HG03135 (cell line): Measurements from ENCODE around the gene PCDHGB1.
A peak's percentile ranks its signal among the peaks of the same experiment; 100 is the strongest.
"Not testable (repeated sequence)": the region's sequence is repeated elsewhere in the genome, so short reads cannot be mapped to it uniquely, and the experiment has no call there.

ENCODE experiments used
- ATAC-seq: cut with Tn5 transposase; IDR thresholded peaks from one replicate; pipeline ENCODE4 v1.9.1; 2021; ENCODE audit warnings: mild to moderate bottlenecking, moderate library complexity; ENCODE audit not compliant: unreplicated experiment

PCDHGB1 gene

DNA sequence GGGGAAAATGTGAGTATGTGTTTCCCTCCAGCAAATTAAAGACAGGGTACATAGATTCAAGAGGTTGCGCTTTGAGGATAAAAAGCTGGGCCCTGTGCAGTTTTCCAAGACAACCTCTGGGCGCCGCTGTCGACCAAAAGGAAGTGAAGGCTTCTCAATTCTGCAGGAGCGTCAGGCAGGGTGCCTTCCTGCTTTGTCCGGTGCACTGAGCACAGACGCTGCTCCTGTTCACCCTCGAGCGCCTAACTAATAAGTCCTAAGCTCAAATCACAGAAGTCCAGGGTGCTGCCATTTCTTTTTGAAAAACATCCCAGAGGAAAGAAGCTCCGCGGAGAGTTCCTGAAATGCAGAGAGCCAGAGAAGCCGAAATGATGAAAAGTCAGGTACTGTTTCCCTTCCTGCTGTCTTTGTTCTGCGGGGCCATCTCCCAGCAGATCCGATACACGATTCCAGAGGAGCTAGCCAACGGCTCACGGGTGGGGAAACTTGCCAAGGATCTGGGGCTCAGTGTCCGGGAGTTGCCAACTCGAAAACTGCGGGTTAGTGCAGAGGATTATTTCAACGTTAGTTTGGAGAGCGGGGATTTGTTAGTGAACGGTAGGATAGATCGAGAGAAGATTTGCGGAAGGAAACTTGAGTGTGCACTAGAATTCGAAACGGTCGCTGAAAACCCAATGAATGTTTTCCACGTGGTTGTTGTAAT is at the start of gene PCDHGB1:
TSS of gene PCDHGB1 (plus strand) at position 183 of the 703 bp plus-strand sequence. CDS start at position 345, 162 bp downstream.
- ATAC-seq = no peak

DNA sequence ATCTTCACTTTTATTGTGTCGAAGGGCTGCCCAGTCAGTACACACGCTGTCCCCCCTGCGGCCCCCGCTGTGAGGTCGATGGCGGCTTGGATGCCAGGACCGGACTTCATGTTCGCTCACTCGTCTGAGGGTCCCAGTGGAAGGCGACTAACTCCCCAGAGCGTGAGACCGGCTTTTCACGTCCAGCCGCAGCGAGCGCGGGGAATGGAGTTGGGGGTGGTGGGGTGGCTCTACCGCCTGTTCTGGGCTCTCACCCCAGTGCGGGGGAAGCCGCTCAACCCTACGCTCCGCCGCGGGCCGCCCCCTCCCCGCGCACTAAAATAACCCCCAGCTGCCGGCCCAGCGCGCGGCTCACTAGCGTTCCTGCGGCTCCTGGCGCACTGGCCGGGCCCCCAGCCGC is 46.1 kb upstream of the PCDHGB1 start, which contains the start of gene SLC25A2:
TSS of gene SLC25A2 (minus strand) at position 294 of the 400 bp plus-strand sequence. CDS start at position 110, 184 bp downstream.
- ATAC-seq = no peak

DNA sequence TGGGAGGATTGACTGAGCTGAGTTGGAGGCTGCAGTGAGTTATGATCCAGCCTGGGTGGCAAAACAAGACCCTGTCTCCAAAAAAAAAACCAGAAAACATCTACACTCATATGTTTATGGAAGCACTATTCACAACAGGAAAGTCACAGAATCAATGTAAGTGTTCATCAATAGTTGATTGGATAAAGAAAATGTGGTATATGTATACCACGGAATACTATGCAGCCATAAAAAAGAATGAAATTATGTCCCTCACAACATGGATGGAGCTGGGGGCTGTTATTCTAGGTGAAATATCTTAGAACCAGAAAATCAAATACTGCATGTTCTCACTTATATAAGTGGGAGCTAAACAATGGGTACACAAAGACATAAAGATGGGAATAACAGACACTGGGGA is 43.3 kb upstream of the PCDHGB1 start:
- no peak for ATAC-seq

DNA sequence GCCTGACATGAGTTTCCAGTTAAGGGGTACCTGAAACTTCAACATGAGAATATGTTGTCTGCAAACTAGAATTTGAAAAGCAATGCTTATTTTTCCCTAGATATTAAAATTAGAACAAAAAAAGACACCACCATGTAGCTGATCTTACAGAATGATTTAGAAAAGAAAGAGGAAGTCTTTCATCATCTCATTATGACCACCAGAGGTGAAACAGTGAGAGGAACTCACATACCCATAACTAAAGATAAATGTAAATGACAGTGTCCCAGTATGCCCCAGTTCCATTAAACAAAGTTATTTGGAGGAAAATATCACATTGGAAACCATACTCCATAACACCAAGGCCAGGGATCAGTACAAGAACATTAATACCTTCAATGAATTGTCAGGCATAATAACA is 36.2 kb upstream of the PCDHGB1 start:
- no peak for ATAC-seq

DNA sequence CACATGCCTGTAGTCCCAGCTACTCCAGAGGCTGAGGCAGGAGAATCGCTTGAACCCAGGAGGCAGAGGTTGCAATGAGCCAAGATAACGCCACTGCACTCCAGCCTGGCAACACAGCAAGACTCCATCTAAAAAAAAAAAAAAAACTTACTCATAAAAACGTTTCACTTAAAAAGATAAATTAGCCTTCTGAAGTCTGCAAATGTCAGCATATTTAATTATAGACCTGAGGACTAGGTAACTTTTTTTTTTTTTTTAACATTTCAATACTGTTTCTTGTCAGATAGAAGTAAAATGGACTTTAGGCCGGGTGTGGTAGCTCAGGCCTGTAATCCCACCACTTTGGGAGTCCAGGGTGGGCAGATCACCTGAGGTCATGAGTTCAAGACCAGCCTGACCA is 32.9 kb upstream of the PCDHGB1 start:
- ATAC-seq = not testable (repeated sequence)

DNA sequence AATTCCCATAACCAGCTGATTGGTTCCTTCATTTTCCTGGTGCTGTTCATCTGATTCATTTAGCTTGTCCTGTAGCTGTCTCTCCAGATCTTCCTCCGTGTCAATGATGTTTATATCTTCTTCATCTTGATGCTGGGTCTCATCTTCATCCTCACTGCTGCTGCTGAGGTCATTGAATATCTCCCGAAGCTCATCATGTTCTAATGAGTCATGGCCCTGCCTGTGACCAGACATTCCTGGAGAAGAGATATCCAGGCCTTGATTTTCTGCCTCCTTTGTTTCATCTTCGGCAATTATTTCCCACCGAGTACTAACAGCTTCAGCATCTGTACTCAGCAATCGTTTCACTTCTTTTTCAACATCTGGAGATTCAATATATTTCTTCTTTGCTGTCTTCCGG is 30.7 kb upstream of the PCDHGB1 start:
- ATAC-seq = no peak

DNA sequence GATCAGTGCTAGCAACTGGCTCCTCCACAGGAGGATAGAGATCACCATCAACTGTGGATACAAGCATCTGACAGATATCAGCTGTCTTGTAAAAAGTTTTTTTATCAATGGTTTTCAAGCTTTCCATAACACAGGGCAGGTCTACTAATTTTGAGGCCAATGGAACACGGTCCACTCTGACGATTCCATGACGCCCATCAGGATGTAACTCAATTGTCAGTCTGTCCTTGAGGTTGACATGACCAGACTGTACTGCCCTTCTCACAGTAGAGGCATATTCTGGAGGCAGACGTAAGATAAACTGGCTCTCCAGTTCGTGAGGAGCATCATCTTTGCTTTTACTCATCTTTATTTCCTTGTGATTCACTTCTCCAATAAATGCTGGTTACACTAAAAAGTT is 30.2 kb upstream of the PCDHGB1 start:
- ATAC-seq = no peak

DNA sequence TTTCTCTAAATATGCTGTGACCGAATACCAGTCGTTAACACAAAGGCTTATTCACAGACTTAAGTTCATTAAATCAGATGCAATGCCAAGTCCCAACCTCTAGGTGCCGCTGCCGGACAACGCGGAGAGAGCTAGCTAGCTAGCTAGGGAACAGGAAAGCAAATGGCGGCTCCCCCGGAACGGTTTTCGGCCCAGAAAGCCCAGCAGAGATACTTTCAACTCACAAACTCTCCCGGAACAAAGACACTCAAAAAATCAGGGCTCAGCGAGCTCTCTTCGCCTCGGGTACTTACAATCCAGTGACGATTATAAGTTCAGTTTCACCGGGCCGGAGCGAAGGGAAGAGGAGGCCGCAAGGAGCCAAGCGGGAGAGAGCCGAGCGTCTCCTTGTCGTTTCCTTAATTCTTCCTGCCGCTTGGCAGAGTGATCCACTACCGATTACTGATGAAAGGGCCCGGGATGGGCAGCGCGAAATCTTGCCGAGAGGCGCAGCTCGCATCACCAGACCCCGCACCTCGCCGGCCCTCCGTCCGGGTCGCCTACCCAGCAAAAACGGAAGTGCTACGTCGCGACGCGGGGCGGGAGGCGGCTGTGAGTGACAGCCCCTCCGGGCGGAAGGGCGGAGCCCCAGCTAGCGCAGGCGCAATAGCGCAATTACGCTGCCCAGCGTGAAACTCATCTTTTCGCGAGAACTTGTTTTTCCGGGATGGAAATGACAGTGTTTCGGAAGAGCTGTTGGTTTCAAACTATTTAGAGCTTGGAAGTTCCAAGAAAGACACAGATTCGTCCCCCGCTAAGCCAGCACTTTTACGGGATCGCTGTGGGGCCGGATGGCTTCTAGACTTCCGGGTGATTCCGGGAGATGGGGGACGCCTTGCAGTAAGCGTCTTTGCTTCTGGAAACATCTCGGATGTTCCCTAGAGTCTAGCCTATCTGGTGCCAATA is 29.4 kb upstream of the PCDHGB1 start, which contains the start of gene TAF7:
TSS of gene TAF7 (minus strand) at position 560 of the 945 bp plus-strand sequence. CDS start 740 bp downstream, outside the sequence.
- peak; percentile 98 for ATAC-seq

DNA sequence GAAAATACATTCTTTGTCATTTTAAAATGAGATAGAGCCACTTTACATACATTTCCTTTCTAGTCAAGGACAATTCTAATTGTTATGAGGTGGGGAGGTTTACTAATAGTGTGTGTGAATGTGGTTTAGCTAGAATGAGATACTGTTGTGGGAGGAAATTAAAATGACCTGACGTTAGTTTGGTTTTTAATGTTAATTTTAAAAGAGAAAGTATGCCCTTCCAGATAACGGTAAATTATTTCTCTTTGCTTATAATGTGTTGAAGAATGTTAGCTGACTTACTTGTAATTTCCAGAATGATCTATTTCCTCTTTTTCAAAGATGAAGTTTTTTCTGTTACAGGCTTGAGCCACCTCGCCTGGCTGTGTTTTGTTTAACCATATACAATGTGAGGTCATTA is 27.6 kb upstream of the PCDHGB1 start:
- no peak for ATAC-seq

DNA sequence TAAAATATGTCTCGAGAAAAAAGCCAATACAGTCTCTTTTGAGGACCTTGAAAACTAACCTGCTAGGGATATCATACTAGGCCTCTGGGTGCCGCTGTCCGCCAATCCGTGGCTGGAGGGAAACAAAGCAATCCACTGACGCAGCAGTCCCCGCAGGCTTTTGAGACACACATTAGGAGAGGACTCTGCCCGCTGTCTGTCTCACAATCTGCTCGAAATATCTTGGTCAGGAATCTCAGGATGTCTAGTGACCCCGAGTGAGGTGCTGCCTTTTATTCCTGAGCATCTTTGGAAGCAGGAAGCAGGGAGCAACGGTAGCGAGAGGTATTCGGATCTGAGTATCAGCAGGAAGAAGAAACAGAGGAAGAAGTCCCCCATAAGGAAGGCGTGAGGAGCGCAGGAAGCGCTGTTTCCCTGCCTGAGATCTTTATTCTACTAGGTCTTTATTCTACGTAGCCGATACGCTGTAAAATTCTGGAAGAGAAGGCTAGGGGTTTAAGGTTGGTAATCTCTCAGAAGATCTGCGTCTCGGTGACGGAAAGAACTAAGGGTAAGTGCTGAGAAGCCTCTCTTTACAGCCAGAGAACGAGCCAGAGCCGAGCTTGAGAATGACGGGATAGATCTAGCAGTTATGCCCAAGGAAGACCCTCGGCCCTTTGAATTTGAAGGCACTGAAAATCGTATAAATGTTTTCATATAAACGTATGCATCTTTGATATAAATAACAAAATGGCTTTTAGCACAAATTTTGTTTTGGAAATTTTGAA is 23.6 kb upstream of the PCDHGB1 start:
- ATAC-seq = peak; percentile 86

DNA sequence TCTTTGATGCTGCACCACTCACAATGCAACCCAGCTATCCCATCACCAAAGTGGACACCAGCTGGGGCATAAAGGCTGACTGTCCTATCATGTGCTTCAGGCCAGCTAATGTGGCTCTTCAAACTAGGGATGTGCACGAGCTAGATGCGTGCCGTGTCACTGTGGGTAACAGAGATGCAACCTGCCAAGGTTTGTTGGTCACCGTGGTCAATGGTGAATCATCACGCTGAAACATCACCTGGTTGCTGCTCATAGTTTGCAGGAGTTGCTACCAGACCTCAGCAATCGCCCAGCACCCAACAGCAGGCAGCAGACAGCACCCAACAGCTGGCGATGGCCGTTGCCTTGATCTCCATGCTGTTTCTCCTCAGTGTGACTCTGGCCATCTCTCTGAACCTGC is 21.7 kb upstream of the PCDHGB1 start:
- ATAC-seq = no peak

DNA sequence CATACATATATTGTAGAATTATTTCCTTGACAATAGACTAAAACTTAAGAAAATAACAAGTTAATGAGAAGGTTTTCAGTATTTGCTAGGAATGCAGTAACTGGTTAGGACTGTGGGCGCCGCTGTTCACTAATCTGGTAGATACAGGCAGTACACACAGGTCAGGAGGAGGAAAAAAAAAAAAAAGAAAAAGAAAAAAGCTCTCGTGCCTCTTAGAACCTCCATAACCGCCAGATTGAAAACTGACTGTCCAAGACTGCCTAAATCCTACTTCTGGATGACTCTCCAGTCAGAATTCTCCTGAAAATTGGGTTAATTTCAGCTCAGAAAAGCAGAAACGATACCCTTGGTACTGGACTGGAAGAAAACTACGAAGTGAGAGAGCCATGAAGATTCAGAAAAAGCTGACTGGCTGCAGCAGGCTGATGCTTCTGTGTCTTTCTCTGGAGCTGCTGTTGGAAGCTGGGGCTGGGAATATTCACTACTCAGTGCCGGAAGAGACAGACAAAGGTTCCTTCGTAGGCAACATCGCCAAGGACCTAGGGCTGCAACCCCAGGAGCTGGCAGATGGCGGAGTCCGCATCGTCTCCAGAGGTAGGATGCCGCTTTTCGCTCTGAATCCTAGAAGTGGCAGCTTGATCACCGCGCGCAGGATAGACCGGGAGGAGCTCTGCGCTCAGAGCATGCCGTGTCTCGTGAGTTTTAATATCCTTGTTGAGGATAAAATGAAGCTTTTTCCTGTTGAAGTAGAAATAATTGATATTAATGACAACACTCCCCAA is 19.4 kb upstream of the PCDHGB1 start, which contains the start of gene PCDHGA1:
TSS of gene PCDHGA1 (plus strand) at position 216 of the 782 bp plus-strand sequence.
- no peak for ATAC-seq

DNA sequence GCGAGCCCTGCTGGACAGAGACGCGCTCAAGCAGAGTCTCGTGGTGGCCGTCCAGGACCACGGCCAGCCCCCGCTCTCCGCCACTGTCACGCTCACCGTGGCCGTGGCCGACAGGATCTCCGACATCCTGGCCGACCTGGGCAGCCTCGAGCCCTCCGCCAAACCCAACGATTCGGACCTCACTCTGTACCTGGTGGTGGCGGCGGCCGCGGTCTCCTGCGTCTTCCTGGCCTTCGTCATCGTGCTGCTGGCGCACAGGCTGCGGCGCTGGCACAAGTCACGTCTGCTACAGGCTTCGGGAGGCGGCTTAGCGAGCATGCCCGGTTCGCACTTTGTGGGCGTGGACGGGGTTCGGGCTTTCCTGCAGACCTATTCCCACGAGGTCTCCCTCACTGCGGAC is 17.3 kb upstream of the PCDHGB1 start:
- not testable (repeated sequence) for ATAC-seq

DNA sequence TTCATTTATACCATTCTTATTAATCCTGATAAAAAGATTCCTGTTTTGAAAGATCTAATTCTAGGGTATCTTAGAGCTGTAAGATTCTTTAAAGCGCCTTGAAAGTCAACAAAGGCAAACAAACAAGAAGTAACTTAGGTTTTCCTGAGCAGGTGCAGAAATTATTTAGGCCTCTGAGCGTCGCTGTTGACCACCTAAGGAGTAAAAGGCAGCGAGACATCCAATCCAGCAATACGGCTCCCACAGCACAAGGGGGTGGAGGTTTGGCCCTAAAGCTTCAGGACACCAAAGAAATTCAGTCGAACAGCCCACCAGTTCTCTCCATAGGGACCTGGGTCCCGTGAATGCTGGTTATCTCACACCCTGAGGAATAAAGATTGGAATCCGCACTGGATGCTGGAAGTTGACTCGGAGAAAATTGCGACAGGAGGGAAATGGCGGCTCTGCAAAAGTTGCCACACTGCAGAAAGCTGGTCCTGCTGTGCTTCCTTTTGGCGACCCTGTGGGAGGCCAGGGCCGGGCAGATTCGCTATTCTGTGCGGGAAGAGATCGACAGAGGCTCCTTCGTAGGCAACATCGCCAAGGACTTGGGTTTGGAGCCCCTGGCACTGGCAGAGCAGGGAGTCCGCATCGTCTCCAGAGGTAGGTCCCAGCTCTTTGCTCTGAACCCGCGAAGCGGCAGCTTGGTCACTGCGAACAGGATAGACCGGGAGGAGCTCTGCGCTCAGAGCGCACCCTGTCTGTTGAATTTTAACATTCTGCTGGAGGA is 11.2 kb upstream of the PCDHGB1 start, which contains the start of gene PCDHGA2:
TSS of gene PCDHGA2 (plus strand) at position 223 of the 769 bp plus-strand sequence.
- ATAC-seq = no peak

DNA sequence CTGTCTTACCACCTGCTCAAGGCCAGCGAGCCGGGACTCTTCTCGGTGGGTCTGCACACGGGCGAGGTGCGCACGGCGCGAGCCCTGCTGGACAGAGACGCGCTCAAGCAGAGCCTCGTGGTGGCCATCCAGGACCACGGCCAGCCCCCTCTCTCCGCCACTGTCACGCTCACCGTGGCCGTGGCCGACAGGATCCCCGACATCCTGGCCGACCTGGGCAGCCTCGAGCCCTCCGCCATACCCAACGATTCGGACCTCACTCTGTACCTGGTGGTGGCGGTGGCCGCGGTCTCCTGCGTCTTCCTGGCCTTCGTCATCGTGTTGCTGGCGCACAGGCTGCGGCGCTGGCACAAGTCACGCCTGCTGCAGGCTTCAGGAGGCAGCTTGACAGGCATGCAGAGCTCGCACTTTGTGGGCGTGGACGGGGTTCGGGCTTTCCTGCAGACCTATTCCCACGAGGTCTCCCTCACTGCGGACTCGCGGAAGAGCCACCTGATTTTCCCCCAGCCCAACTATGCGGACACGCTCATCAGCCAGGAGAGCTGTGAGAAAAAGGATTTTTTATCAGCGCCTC is 9.0 kb upstream of the PCDHGB1 start:
- not testable (repeated sequence) for ATAC-seq

DNA sequence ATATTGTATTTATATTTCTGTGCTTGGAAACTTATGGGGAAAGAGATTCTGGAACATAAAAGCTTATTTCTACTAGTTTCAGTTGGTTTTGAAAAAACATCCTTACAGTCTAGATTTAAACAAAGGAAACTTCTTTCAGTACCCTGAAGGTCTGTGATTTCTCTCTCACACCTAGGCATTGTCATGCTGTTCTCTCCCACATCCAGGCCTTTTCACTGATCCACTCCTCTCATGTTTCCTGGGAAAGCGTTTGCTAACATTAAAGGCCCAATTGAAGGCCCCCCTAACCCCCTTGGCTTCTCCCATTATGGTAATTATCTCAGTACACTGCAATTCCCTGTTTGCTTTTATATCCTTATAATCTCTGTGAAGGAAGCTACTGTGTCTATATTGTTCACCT is 7.1 kb upstream of the PCDHGB1 start:
- no peak for ATAC-seq

DNA sequence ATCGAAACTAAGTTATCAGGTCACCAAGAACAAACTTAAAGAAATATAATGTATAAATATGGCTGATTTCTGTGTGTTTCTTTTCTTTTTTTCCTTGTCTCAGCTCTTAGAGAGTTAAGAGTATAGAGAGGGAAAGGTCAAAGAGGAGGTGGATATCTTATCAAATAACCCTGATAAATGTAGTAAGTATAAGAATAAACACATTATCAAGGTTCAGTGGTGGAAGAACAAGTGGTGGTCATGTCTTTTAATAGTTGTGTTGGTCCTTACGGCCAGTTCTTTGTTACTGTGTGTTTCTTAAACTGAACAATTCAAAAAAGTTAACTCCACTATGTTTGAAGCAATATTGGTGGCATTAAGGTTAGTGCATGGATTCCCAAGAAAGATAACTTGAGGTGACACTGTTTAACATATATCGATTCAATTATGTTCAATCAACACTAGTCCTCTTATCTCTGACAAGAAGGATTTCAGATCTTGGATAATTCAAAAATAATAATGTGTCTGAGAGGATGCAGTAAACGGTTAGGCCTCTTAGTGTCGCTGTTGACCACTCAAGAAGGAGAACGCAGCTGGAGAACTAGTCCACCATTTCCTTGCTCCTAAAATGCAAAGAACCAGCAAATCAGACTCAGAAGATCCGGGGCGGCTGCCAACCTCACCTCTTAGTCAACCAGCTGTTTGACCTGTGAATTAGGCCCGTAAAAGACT is 6.5 kb upstream of the PCDHGB1 start, which contains the start of gene PCDHGA3:
TSS of gene PCDHGA3 (plus strand) at position 588 of the 711 bp plus-strand sequence. CDS start 205 bp downstream, outside the sequence.
- ATAC-seq = no peak

DNA sequence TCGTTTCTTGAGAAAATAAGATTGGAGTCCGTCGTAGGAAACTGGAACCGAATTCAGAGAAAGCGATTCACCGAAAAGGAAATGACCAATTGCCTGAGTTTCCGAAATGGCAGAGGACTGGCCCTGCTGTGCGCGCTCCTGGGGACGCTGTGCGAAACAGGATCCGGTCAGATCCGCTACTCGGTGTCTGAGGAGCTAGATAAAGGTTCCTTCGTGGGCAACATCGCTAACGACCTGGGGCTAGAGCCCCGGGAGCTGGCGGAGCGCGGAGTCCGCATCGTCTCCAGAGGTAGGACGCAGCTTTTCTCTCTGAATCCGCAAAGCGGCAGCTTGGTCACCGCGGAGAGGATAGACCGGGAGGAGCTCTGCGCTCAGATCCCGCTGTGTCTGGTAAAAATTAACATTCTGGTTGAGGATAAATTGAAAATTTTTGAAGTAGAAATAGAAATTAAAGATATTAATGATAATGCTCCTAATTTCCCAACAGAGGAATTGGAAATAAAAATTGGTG is 5.9 kb upstream of the PCDHGB1 start:
- no peak for ATAC-seq
